Measurements from ENCODE around the gene MORC2.

GRCh38 chr22:30946354-30946753, 22.2 kb downstream of the MORC2 start:
- no peak for TF ChIP-seq SIX5 (IDR thresholded peaks at IDR 0.05; ENCODE audit: borderline replicate concordance in 1 of 2, insufficient read depth in 1 of 2, low read depth in 1 of 2, low read length in 2 of 2)
- TF ChIP-seq EP300 (IDR thresholded peaks at IDR 0.05; ENCODE audit: low read length) = no peak
- no peak for TF ChIP-seq CTCF (IDR thresholded peaks at IDR 0.05 in 2 of 3, conservative IDR thresholded peaks at IDR 0.05 in 1 of 3; ENCODE audit: insufficient read depth in 2 of 3, low read depth in 1 of 3, low read length in 3 of 3)
- no peak for TF ChIP-seq NRF1 (conservative IDR thresholded peaks at IDR 0.05 in 1 of 2, IDR thresholded peaks at IDR 0.05 in 1 of 2)
- TF ChIP-seq THAP7 (CRISPR knock-in tag; IDR thresholded peaks at IDR 0.05) = no peak
- no peak for TF ChIP-seq ELF4 (CRISPR knock-in tag; IDR thresholded peaks at IDR 0.05)
- no peak for TF ChIP-seq ZNF740 (CRISPR knock-in tag; IDR thresholded peaks at IDR 0.05)
- no peak for TF ChIP-seq ZNF740 (tag; IDR thresholded peaks at IDR 0.05)
- TF ChIP-seq JUNB (CRISPR knock-in tag; conservative IDR thresholded peaks at IDR 0.05) = no peak
- TF ChIP-seq ZNF174 (CRISPR knock-in tag; IDR thresholded peaks at IDR 0.05) = no peak

All from K562 (cell line).